H9 (cell line): ENCODE results near the gene ZMYND11. TPM values are rescaled to one million over a fixed set of nuclear protein-coding genes. Genes with fewer than 3 reads are reported as not detected.

ENCODE experiments used
- DNase-seq: peaks from one replicate; pipeline ENCODE4 v3.0.0-alpha.2; 2017
- H2AFZ ChIP-seq: one replicate; pipeline ENCODE4 v1.6.1; 2013; ENCODE audit warnings: mild to moderate bottlenecking, low read length, control low read depth, moderate library complexity
- H2AK5ac ChIP-seq: 2 replicates; pipeline ENCODE4 v1.6.1; 2013; ENCODE audit warnings: low read length, control low read depth, mixed read lengths; ENCODE audit not compliant: insufficient read length
- H2BK120ac ChIP-seq: one replicate; pipeline ENCODE4 v1.6.1; 2013; ENCODE audit warnings: low read depth, mild to moderate bottlenecking, low read length, control low read depth, inconsistent platforms; ENCODE audit not compliant: poor library complexity, severe bottlenecking
- H2BK12ac ChIP-seq: 2 replicates; pipeline ENCODE4 v1.6.1; 2013; ENCODE audit warnings: low read length, control low read depth, mixed read lengths, low read depth; ENCODE audit not compliant: insufficient read length
- H2BK15ac ChIP-seq: 2 replicates; pipeline ENCODE4 v1.6.1; 2013; ENCODE audit warnings: low read depth, low read length, control low read depth
- H2BK20ac ChIP-seq: one replicate; pipeline ENCODE4 v1.6.1; 2013; ENCODE audit warnings: low read depth, mild to moderate bottlenecking, low read length, control low read depth, inconsistent platforms; ENCODE audit not compliant: poor library complexity, severe bottlenecking
- H2BK5ac ChIP-seq: 2 replicates; pipeline ENCODE4 v1.6.1; 2013; ENCODE audit warnings: low read length, control low read depth, mixed read lengths; ENCODE audit not compliant: insufficient read length
- H3K14ac ChIP-seq: 2 replicates; pipeline ENCODE4 v1.6.1; 2013; ENCODE audit warnings: low read length, control low read depth; ENCODE audit not compliant: insufficient read depth
- H3K18ac ChIP-seq: 2 replicates; pipeline ENCODE4 v1.6.1; 2013; ENCODE audit warnings: low read depth, mild to moderate bottlenecking, mixed read lengths, low read length, control low read depth; ENCODE audit not compliant: insufficient read length
- H3K23ac ChIP-seq: 2 replicates; pipeline ENCODE4 v1.6.1; 2013; ENCODE audit warnings: low read length, control low read depth, mixed read lengths, low read depth; ENCODE audit not compliant: insufficient read length
- H3K23me2 ChIP-seq: 2 replicates; pipeline ENCODE4 v1.6.1; 2013; ENCODE audit warnings: low read depth, mild to moderate bottlenecking, mixed read lengths, low read length, control low read depth; ENCODE audit not compliant: insufficient read length, poor library complexity, severe bottlenecking
- H3K27ac ChIP-seq: 2 replicates; pipeline ENCODE4 v1.5.1; 2013; ENCODE audit warnings: low read length, control low read depth, mixed read lengths, low read depth; ENCODE audit not compliant: insufficient read length
- H3K27me3 ChIP-seq: 2 replicates; pipeline ENCODE4 v1.6.1; 2013; ENCODE audit warnings: low read length, control low read depth, inconsistent platforms; ENCODE audit not compliant: insufficient read depth
- H3K4ac ChIP-seq: 2 replicates; pipeline ENCODE4 v1.6.1; 2013; ENCODE audit warnings: low read depth, mild to moderate bottlenecking, control low read depth, inconsistent platforms, low read length, moderate library complexity
- H3K4me1 ChIP-seq: 2 replicates; pipeline ENCODE4 v1.6.1; 2013; ENCODE audit warnings: low read length, control low read depth, inconsistent platforms; ENCODE audit not compliant: insufficient read depth
- H3K4me2 ChIP-seq: 2 replicates; pipeline ENCODE4 v1.6.1; 2013; ENCODE audit warnings: low read length, control low read depth, mixed read lengths; ENCODE audit not compliant: insufficient read length, insufficient read depth
- H3K56ac ChIP-seq: 2 replicates; pipeline ENCODE4 v1.6.1; 2013; ENCODE audit warnings: low read depth, mild to moderate bottlenecking, mixed read lengths, low read length, control low read depth; ENCODE audit not compliant: insufficient read length
- H3K79me1 ChIP-seq: 2 replicates; pipeline ENCODE4 v1.6.1; 2013; ENCODE audit warnings: low read depth, mild to moderate bottlenecking, moderate library complexity, low read length, control low read depth, inconsistent platforms; ENCODE audit not compliant: insufficient read depth, poor library complexity, severe bottlenecking
- H3K79me2 ChIP-seq: 2 replicates; pipeline ENCODE4 v1.6.1; 2013; ENCODE audit warnings: low read length, control low read depth, inconsistent platforms; ENCODE audit not compliant: insufficient read depth
- H3K9ac ChIP-seq: 2 replicates; pipeline ENCODE4 v1.6.1; 2013; ENCODE audit warnings: low read length, control low read depth, mixed read lengths; ENCODE audit not compliant: insufficient read length; ENCODE audit errors: extremely low read depth
- H3K9me3 ChIP-seq: one replicate; pipeline ENCODE4 v1.6.1; 2013; ENCODE audit warnings: low read depth, low read length, inconsistent platforms; ENCODE audit not compliant: control insufficient read depth
- H3T11ph ChIP-seq: one replicate; pipeline ENCODE4 v1.6.1; 2013; ENCODE audit warnings: mild to moderate bottlenecking, low read length, control low read depth, inconsistent platforms
- H4K20me1 ChIP-seq: one replicate; pipeline ENCODE4 v1.6.1; 2013; ENCODE audit not compliant: control insufficient read depth, insufficient read length, insufficient read depth
- H4K5ac ChIP-seq: 2 replicates; pipeline ENCODE4 v1.6.1; 2013; ENCODE audit warnings: low read depth, mild to moderate bottlenecking, mixed read lengths, low read length, control low read depth; ENCODE audit not compliant: insufficient read length
- H4K8ac ChIP-seq: replicated peaks from 2 replicates; pipeline ENCODE4 v1.6.1; 2013; ENCODE audit warnings: low read length, control low read depth, mixed read lengths, low read depth; ENCODE audit not compliant: insufficient read length
- H4K91ac ChIP-seq: 2 replicates; pipeline ENCODE4 v1.6.1; 2013; ENCODE audit warnings: low read depth, mild to moderate bottlenecking, moderate library complexity, mixed read lengths, low read length, control low read depth; ENCODE audit not compliant: insufficient read length
- H3K27ac Mint-ChIP-seq, 3 experiments: 2 replicates in 2 of 3; 3 replicates in 1 of 3; pipeline ENCODE4 v1.8.0; 2020 to 2021; ENCODE audit warnings: mixed read lengths in 3 of 3, mild to moderate bottlenecking in 1 of 3, moderate library complexity in 1 of 3
- H3K27me3 Mint-ChIP-seq: 2 replicates; pipeline ENCODE4 v1.8.0; 2021; ENCODE audit warnings: low read depth, mild to moderate bottlenecking, moderate library complexity, mixed read lengths
- H3K36me3 Mint-ChIP-seq, 3 experiments: 2 replicates in 2 of 3; 3 replicates in 1 of 3; pipeline ENCODE4 v1.8.0; 2020 to 2021; ENCODE audit warnings: low read depth in 3 of 3, mixed read lengths in 3 of 3; ENCODE audit not compliant: insufficient read depth in 1 of 3
- H3K4me1 Mint-ChIP-seq, 2 experiments: 2 replicates each; pipeline ENCODE4 v1.8.0; 2020; ENCODE audit warnings: mixed read lengths in 2 of 2
- H3K4me3 Mint-ChIP-seq, 2 experiments: 2 replicates in 1 of 2; 3 replicates in 1 of 2; pipeline ENCODE4 v1.8.0; 2020 to 2021; ENCODE audit warnings: mild to moderate bottlenecking in 2 of 2, mixed read lengths in 2 of 2, moderate library complexity in 1 of 2
- H3K9me3 Mint-ChIP-seq, 2 experiments: 2 replicates in 1 of 2; 3 replicates in 1 of 2; pipeline ENCODE4 v1.8.0; 2020; ENCODE audit warnings: mild to moderate bottlenecking in 2 of 2, mixed read lengths in 2 of 2, moderate library complexity in 1 of 2
- CTCF ChIP-seq: fragments of 200-600 bp; sonication (generic); conservative IDR thresholded peaks from 3 replicates; pipeline ENCODE4 v1.8.0; 2021; ENCODE audit warnings: antibody characterized with exemption, mild to moderate bottlenecking
- WGBS: extraction: QIAGEN DNeasy Blood & Tissue Kit; methylation state at CpG from one replicate; pipeline ENCODE4 v1.1.7; 2013; ENCODE audit warnings: missing lambda C conversion rate, low lambda C conversion rate, mixed read lengths; ENCODE audit not compliant: insufficient read length; ENCODE audit errors: extremely low coverage; 5-methylcytosine and 5-hydroxymethylcytosine counted together
- total RNA-seq: library from RNA; stranded (reverse); gene quantifications from 2 replicates; pipeline ENCODE4 v1.2.1, GENCODE V29; 2021

ZMYND11 gene
- total RNA-seq, 1 experiment from 2014 or later = 33.7 TPM

- no peaks in the 10 kb centered on the region for H3K27me3 ChIP-seq
- no peak overlapping the region for H2BK12ac ChIP-seq
- H4K5ac ChIP-seq = no peak overlapping the region
- DNase-seq = no peak
- no peak overlapping the region for H3K9ac ChIP-seq
- no peak overlapping the region for H4K91ac ChIP-seq
- no peaks in the 10 kb centered on the region for H3K79me2 ChIP-seq
- WGBS = no CpG with 5 or more reads among the region's 1 CpG
- H3K4me2 ChIP-seq = no peak overlapping the region
- H3T11ph ChIP-seq = no peak overlapping the region
- no peak overlapping the region for H4K8ac ChIP-seq
- no peak overlapping the region for H3K4me3 Mint-ChIP-seq
- H3K27ac Mint-ChIP-seq = no peak overlapping the region
- H2BK20ac ChIP-seq = no peak overlapping the region
- H3K56ac ChIP-seq = no peak overlapping the region
- H2BK120ac ChIP-seq = no peak overlapping the region
- no peaks in the 10 kb centered on the region for H3K23me2 ChIP-seq
- H2AK5ac ChIP-seq = no peak overlapping the region
- no peaks in the 10 kb centered on the region for H3K4me1 Mint-ChIP-seq
- no peak overlapping the region for H2BK5ac ChIP-seq
- H3K9me3 ChIP-seq = no peaks in the 10 kb centered on the region
- H2AFZ ChIP-seq = no peak overlapping the region
- no peaks in the 10 kb centered on the region for H4K20me1 ChIP-seq
- H3K9me3 Mint-ChIP-seq = peaks cover 0 to 2% of the 10 kb centered on the region in 2 experiments; a peak in 1 of 5 replicates
- H3K4ac ChIP-seq = no peak overlapping the region
- TF ChIP-seq CTCF = no peak
- H3K36me3 Mint-ChIP-seq = peaks cover 0 to 3% (median 0%) of the 10 kb centered on the region in 3 experiments; a peak in 1 of 7 replicates
- no peaks in the 10 kb centered on the region for H3K4me1 ChIP-seq
- H3K14ac ChIP-seq = no peak overlapping the region
- H3K79me1 ChIP-seq = no peaks in the 10 kb centered on the region
- H3K27me3 Mint-ChIP-seq = no peaks in the 10 kb centered on the region
- no peak overlapping the region for H3K27ac ChIP-seq
- no peak overlapping the region for H3K23ac ChIP-seq
- no peak overlapping the region for H3K18ac ChIP-seq
- H2BK15ac ChIP-seq = no peak overlapping the region
Observed at GRCh38 chr10:200405-200804, 65.2 kb downstream of the ZMYND11 start.
